CD4-positive, alpha-beta T cell treated with Interleukin-10 for 1 hour (primary cell): ENCODE results near the gene GUCY2F.

Experiments
- DNase-seq: peaks from one replicate; pipeline ENCODE4 v3.0.0-alpha.2; 2020

The GUCY2F gene

DNA sequence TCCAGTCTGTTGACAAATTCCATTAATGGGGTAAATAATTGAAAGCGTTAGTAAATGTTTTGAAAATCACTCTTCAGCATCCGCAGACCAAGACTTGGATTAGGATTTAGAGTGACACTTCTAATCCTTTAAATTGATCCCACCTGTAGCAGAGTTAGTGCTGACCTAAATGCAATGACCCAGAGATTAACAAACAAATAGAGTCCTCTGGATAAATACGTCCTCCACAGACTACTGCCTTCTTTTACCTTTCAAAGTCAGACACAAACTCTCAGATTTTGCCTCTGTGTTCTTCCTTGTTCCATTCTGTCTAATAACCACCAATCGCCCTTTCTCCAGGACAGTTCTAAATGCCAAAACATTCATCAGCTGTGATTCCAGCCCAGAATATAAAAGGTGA lies at the start of gene GUCY2F:
Gene GUCY2F, minus strand, starts transcription at position 101 of the 400 bp plus-strand sequence. CDS start 6,150 bp downstream, outside the sequence.
- no peak for DNase-seq

DNA sequence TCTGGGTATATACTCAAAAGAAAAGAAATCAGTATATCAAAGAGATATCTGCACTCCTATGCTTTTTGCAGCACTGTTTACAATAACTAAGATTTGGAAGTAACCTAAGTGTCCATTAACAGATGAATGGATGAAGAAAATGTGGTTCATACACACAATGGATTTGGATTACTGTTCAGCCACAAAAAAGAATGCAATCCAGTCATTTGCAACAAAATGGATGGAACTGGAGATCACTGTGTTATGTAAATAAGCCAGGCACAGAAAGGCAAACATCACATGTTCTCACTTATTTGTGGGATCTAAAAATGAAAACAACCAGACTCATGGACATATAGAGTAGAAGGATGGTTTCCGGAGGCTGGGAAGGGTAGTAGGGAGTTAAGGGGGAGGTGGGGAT lies 37.1 kb upstream of the GUCY2F start:
- DNase-seq: no peak

DNA sequence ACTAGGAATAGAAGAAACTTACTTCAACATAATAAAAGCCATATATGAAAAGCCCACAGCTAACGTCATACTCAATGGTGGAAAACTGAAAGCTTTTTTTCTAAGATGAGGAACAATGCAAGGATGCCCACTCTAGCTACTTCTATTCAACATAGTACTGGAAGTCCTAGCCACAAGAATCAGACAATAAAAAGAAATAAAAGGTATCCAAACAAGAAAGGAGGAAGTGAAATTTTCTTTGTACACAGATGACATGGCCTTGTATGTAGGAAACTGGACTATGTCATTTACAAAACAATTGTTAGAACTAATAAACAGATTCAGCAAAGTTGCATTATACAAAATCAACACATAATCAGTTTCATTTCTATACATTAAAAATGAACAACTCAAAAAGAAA lies 29.2 kb upstream of the GUCY2F start:
- no peak for DNase-seq

DNA sequence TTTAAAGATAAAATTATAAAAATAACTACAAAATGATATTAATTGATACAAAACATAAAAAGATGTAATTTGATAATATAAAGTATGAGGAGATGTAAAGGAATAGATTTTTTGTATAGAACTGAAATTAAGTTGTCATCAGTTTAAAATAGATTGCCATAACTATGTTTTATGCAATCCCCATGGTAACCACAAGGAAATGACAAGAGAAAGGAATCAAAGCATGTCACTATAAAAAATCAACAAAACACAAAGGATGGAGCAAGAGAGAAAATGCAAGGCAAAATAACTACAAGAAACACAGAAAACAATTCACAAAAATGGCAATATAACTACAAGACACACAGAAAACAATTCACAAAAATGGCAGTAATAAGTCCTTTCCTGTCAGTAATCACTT lies 27.0 kb upstream of the GUCY2F start:
- DNase-seq: no peak

DNA sequence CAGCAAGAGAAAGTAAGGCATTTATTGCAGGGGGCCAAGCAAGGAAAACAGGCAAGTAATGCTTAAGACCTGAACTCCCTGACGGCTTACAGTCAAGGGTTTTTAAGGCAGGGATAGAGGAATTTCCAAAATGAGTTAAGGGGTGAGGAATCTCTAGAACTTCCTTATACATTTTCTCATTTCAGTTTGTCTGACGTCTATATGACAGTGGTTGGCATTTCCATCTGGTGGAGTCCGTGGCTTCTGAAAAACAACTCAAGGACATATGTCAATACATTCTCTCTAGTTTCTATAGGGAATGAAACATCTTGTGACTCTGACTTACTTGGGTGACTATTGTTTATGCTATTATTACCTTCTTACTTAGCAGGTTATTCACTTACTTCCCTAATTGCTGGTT lies 19.3 kb upstream of the GUCY2F start:
- DNase-seq: no peak

DNA sequence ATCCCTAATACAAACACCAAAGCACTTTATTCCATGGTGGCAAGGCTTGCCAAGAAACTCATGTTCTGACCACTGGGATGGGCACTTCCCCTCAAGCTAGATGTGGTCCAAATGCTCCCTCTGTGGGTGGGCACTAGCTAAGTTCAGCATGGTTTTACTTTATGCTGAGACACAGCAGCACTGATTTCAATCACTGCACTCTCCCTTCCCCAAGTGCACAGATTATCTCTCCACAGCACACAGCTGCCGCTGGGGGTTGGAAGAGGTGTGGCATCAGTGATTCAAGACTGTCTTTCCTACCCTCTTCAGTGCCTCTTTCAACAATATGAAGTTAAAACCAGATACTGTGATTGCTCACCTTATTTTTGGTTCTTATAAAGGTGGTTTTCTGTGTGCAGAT lies 16.5 kb upstream of the GUCY2F start:
- DNase-seq: no peak

DNA sequence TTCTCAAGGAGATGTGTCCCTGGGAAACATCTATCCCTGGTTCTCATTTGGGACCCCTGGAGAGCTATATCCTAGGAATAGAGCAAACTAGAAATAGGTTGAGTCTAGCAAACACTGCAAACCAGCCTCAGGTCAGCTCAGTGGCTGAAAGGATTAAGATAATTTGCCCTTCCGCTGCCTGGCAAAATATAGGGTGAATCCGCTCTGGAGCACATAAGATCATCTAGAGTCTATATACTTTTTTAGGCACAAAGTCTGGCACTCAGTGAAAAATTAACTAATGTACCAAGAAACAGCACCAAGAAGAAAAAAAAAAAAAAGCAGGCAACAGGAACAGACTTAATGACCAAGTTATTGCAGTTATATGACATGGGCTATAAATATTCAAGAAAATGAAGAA lies 7.3 kb upstream of the GUCY2F start:
- no peak for DNase-seq

DNA sequence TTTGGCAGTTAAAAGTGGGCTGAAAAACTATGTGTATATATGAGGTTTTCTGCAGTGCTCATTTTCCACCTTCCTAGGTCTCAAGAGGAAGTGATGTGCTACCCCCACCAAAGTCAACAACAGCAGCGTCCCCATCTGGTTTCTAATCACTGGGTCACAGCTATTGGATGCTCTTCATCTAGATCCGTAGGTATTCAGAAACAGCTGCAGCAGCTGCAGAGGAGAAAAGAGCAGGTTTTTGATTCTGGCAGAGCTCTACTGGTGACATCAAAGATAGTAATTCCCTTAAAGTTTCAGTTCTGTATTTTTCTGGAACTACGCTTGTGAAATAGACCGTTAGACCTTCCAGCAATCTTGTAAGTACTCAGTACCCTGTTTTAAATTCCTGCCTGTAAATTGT lies 5.8 kb upstream of the GUCY2F start:
- DNase-seq: no peak

DNA sequence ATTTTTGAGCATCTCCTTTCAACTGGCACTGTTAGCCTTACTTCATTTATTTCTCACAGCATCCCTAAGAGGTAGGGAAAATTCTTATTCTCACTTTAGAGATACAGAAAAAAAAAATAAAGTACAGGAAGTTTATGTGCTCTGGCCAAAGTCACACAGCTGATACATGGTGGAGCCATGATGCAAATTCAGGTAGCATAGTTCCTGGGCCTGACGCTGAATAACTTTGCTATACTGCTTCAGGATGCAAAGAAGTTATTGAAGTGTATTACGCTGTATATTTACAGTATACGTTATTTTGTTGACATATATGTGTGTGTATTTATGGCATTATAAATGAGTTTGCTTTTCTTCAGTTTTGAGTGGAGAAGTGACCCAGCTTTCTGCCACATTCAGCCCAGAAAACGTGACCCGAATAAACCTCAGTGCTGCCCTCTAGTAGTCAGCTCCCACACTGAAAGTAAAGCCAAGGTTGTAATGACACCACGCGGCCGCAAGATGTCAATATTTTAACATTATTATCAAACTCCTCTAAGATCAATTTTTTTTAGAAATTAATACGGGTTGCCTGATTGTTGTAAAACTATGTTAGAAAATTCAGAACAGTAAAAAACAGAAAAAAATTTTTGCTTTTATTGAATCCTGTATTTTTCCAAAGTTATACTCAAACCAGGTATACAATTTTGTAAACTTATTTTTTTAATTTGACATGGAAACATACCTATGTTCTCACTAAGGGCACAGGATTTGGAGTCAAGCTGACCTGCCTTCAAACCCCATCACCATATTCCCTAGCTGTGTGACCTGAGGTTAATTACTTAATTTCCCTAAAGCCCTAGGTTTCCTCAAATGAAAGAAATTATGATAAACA lies 3.8 kb upstream of the GUCY2F start:
- DNase-seq: peak; percentile 70

DNA sequence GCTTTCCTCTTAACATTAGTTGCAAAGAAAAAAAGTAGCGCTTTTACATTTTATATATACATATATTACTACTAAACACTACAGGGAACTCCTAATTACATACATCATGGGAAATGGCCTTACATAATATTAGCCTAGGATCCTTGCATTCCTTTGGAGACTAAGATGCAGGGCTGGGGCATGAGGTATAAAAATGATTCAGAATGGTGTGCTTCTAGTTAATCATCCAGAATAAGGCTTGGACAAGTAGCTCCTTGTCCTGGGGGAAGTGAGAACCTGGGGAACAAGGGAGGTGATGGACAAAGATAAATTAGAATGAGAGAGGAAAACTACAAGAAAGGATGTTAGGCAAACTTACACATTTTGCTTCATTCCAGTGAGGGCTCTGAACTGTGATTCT lies 3.0 kb upstream of the GUCY2F start:
- no peak for DNase-seq

DNA sequence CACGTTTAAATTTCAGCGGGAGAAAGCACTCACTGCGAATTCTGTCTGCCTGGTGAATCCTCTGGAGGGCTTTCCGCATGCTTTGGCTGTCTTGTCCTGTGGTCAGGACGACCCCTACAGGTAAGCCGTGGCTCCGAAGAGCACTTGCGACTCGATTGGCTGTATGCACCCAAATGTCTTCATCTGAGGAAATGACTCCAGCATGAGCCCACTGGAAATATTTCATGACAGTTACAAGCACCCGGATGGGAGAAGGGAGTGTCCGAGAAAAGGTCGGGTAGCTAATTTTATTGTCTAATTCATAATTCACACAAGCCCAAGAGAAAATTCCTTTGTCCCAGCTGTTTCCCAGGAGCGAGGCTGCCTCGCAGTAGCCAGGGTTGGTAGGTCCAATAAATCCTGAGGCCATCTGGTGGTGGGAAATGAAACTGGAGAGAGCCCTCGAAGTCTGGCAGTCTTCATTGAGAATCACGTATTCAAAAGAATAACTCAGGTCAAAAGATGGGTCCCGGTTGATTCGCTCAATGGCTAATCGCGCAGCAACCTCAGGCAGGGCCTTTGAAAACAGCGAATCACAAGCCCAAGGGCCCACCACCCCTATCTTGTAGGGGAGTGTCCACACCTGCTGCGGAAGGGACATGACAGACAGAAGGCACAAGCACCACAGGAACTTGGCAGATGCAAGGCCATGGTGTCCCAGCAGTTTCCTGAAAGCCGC lies 6.6 kb downstream of the GUCY2F start:
- no peak for DNase-seq

DNA sequence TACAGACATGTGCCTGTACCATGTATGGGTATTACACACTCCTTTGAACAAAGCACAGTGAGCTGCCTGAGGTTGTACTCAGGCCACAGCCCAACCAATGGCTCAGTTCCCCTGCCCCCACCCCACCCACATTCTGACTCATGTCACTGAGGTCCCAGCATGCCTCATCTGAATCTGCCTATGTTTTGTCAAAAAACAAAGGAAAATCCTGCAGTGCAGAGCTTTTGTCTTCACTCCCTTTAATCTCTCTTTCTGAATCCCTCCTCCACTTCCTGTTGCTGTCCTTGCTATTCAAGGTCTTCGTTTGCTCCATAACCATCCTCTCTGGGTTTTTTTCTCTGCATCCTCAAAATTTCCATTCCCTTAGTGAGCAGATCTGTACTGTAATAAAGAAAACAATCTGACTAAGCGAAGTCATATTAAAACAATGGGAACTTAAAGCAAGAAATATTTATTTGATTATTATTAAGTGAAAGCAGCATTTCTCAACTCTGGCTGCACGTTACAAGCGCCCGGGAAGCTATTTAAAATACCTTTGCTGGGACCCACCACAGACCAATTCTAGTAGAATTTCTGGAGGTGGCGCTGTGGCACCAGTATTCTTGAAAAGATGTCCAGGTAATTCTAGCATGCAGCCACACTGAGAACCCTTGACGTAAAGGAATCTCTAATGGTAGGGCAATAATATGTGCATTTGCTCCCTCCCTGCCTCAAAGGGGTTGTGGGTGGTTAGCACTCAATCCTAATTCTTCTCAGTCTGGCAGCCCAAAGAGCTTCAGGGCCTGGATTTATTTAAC lies 8.7 kb downstream of the GUCY2F start:
- no peak for DNase-seq

DNA sequence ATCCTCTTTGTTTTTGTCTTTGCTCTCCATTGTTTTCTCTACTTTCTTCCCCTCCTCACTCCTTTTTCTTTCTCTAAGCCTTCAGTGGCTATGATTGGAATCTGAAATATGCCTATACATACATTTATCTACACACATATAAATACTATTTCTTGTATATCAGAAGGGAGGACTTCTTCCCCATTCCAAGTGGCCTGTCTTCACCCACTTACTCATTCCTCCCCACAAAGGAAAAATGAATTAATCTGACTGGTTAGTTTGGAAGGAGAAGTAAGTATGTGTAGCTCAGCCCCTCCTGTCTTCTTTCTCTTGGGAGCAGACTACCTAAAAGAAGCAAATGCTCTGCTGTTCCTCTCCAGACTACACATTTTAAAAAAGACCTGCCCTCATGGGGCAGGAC lies 17.7 kb downstream of the GUCY2F start:
- no peak for DNase-seq

DNA sequence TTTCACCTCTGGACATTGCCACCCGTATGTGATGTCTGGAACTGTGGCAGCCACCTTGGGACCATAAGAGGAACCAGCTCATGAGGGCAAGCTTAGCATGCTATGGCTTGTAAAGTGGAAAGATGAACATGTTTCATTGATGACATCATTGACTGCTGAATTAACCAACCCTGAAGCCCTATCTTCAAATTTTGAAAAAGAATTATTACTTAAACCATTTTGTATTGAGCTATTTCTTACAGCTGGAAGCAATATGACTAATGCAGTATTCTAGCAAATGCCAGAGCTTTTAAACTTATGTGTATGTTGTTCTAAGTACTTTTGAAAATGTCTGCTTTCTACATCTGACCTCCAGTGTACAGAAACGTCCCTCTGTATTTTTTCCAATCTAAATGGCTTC lies 18.1 kb downstream of the GUCY2F start:
- DNase-seq: no peak

DNA sequence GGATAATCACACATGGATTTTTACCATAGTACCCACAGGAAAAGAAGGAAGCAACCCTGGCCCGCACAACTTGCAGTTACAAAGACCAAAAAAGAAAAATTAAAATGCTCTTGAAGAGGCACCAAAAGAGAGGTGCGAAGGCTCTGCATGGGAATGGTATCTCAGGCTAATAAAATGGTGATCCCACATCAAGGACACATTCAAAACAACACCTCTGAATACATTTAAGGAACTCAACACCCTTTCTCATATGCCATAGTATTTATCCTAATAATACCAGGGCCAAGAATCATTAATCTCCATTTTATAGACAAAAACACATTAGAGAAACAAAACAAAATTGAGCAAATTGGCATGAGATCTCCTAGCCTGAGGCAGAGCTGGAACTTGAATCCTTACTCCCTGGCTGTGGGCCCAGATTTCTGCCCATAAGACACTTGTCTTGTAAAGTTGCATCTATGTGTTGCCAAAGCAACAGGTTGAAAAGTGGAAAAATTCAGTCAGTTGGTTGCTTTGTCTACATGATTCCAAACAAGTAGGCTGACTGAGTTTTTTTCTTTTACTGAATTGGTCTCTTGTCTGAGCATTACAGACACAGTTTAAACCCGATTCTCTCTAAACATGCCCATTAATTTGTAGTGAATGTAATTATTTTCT lies 33.5 kb downstream of the GUCY2F start:
- DNase-seq: no peak

DNA sequence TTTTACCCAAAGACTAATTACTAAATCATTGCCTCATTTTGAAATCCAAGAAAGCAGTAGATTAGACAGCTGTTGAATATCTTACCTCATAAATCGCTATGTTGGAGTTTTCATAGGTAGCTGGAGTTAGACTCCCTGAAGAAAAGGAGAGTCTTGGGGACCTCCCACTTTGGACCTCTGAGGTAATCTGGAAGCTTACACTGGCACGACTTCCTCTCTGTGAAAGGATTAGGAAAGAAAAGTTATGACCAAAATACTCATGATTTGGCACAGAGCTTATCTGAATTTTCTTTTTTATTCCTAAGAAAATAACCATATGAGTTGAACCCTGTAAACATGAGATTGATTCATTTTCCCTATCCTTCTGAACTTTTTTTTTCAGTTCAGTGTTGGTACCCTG lies 40.6 kb downstream of the GUCY2F start:
- no peak for DNase-seq

DNA sequence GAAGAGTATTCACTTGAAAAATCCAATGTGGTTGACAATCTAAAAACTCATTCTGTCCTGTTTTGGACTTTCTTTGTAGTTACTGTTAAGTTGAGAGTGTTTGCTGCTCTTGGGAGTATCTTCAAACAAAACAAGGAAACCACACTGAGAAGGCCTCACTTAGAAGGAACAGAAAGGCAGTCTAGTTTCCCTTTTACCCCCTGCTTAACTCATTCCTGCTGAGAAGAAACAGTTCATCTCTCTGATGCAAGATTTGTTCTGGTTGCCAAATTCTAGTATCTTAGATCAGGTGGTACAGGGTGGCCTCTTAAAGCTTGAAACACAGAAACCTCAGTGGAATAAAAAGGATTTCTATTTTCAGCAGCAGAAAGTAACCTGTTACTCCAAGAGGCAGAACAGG lies 41.4 kb downstream of the GUCY2F start:
- no peak for DNase-seq

DNA sequence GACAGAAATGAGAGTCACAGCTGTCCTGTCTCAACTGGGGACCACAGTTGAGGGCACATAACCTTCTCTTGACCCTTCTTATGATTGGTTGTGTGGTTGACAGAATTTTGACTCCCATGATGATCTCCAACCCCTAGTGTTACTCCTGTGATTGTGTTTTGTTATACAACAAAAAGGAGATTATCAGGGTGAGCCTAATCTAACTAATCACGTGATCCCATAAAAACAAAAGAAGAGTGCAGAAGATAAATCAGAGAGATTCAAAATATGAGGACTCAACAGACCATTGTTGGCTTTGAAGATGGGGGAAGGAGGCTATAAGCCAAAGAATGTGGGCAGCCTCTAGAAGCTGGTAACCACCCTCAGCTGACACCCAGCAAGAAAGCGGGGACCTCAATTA lies 72.7 kb downstream of the GUCY2F start:
- no peak for DNase-seq

DNA sequence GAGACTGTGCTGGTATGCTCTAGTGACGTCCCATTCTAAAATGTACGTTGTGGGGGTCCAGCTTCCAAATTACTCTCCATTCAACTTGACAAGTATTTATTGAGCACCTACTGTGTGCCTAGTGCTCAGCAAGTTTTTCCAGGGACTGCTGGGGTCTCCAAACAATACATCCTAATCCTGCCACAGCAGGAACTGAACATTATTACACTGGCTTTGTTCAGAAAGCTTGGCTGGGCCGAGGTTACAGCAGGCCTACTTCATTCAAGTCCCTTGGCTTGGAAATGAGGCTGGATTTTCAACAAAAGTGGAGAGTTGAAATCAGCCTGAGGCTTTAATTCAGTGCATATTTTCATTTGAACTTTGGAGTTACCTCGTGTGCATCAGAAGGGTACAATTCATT lies 78.0 kb downstream of the GUCY2F start:
- no peak for DNase-seq

DNA sequence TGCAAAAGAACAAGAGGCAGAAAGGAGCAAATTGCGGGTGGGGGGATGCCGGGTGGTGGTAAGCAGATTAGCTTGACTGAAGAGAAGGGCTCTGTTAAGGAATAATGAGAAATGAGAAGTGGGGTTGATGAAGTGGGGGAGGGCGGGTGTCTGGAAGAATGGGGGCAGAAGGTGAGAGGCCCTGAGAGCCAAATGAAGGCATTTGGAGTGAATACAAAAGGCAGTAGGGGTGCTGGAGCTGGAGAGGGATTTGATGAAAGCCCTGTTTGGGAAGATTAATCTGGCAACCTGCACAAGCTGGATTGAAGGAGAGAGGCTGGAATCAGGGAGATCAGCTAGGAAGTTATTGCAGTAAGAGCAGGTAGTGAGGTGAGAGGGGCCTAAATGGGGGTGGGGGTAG lies 82.1 kb downstream of the GUCY2F start:
- DNase-seq: no peak

DNA sequence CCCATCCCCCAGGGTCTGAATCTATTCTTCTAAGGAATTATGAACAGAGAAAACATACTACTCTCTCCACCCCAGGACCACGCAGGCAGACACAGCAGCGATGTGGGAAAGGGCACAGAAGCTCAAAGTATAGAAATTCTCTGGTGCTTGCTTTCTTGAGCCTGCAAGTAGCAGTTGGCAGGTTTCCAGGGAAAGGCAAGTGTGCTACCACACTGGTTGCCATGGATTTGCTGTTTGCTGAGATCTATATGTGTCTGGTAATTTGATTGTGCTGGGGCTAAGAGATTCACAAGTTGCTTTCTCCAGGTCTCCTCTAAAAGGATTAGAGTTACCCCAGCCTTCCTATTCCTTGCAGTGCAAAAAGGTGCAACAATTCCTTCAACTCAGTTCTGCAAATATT lies 83.1 kb downstream of the GUCY2F start:
- DNase-seq: no peak

DNA sequence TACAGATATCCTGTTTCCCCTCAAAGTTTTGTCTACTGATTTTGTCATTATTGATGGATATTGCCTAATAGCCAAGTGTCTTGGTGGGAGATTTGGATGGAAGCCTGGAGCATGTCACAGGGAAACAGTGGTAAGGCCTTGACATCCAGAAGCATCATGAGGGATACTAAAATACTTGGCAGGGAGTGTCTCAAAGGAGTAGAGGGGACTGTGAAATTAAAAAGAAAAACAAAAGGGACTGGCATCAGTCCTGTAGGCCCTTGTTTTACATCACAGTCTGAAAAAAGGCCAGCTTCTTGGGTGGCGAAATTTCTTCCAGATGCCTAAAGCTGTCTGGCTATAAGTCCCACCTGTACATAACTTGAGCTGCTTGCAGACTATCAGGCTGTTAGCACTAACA lies 83.8 kb downstream of the GUCY2F start:
- DNase-seq: no peak

DNA sequence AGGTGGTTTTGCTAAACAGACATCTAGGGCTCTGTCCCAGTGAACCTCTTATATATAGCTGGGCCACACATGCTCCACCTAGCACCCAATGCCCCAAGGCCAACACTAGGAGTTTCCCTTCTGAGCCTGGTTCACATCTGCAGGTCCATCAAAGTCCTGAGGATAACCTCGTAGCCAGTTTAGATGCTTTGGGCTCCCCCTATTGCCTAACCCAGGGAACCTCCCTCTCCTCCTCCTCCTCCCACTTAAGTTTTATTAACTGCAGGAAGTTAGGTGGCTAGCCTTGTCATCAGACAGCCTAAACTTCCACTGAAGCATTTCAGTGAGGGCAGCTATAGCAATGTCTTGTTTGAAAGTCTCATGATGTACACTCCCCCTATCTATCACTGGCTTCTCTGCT lies 88.0 kb downstream of the GUCY2F start:
- no peak for DNase-seq
